Thyroid gland (tissue), 4 donors: Measurements from ENCODE around the gene DOK3.

Experiments
- POLR2A ChIP-seq, 2 donors: fragments of 450-650 bp; IDR thresholded peaks; one replicate each; pipeline ENCODE4 v1.6.1; 2017; ENCODE audit warnings: antibody characterized with exemption in 2 of 2, mild to moderate bottlenecking in 2 of 2, moderate library complexity in 1 of 2
- TF ChIP-seq, protein P1 (sequence below), 6 experiments: fragments of 200-600 bp in 3 of 6; fragments of 450-650 bp in 3 of 6; sonication (generic) in 3 of 6; IDR thresholded peaks; one replicate each; pipeline ENCODE4 v1.5.1; 2016 to 2019; ENCODE audit warnings: antibody characterized with exemption in 6 of 6, mild to moderate bottlenecking in 2 of 6, inconsistent platforms in 1 of 6, moderate library complexity in 1 of 6

DNA sequence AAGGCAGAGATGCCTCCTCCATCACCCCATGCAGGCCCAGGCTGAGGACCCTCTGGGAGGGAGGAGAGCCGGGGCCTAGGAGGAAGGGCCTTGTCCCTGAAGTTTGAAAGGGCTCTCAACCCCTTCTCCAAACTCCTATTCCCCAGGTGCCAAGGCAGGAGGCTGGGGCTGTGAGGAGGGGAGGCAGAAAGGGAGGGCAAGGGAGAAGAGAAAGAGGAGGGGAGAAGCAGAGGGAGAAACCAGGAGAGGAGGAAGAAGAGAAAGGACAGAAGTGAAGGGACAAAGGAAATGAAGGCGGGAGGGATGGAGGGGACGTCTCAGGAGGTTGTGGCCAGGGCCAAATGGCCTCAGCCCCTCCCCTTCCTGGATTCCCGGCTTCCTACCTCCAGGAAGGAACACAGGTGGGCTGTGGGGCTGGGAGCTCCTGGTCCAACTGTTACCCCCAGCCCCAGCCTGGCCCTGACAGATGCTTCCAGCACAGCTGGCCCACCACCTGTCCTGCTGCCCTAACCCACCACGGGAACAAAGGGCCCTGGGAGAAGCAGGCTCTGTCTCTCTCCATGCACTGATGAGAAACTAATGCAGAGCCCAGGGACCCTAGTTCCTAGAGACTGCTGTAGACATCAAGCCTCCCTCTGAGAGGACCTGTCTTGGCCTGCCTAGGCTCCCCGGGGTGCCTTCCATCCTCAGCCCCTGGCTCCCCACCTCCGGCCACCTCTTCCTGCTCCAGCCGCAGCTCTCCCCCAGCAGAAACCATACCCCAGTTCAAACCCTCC is 39.7 kb downstream of the DOK3 start:
- TF ChIP-seq, protein P1, sequence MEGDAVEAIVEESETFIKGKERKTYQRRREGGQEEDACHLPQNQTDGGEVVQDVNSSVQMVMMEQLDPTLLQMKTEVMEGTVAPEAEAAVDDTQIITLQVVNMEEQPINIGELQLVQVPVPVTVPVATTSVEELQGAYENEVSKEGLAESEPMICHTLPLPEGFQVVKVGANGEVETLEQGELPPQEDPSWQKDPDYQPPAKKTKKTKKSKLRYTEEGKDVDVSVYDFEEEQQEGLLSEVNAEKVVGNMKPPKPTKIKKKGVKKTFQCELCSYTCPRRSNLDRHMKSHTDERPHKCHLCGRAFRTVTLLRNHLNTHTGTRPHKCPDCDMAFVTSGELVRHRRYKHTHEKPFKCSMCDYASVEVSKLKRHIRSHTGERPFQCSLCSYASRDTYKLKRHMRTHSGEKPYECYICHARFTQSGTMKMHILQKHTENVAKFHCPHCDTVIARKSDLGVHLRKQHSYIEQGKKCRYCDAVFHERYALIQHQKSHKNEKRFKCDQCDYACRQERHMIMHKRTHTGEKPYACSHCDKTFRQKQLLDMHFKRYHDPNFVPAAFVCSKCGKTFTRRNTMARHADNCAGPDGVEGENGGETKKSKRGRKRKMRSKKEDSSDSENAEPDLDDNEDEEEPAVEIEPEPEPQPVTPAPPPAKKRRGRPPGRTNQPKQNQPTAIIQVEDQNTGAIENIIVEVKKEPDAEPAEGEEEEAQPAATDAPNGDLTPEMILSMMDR (IDR thresholded peaks at IDR 0.05): no peak
- no peak for TF ChIP-seq POLR2A (IDR thresholded peaks at IDR 0.05)
